HG02571 (cell line): ENCODE measurements around the gene RHOXF2B.
"Not testable (repeated sequence)": the region's sequence is repeated elsewhere in the genome, so short reads cannot be mapped to it uniquely, and the experiment has no call there.

Source experiments
- ATAC-seq: cut with Tn5 transposase; IDR thresholded peaks from one replicate; pipeline ENCODE4 v1.9.1; 2021; ENCODE audit warnings: mild to moderate bottlenecking, moderate library complexity; ENCODE audit not compliant: unreplicated experiment

RHOXF2B gene

DNA sequence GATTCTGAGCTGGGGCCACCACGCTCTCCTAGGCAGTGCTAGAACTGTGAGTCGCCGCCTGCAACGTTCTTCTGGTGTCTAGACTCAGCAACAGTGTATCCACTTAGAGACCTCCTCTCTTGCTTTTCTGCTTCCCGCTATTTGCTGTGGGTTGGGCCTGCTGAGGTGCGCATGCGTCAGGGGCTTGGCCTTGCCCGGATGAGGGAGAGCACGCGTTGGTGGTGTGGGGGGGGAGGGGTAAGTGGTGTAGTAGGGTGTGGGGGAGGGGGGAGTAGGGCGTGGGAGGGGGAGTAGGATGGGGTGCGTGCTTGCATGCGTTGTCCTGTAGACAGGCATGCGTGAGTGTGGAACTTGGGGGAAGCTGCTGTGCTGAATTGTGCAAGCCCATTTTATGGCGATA, at the start of gene RHOXF2B:
Gene RHOXF2B (minus strand): TSS at position 101 of the 400 bp plus-strand sequence. CDS start 138 bp downstream, outside the sequence.
- not testable (repeated sequence) for ATAC-seq

DNA sequence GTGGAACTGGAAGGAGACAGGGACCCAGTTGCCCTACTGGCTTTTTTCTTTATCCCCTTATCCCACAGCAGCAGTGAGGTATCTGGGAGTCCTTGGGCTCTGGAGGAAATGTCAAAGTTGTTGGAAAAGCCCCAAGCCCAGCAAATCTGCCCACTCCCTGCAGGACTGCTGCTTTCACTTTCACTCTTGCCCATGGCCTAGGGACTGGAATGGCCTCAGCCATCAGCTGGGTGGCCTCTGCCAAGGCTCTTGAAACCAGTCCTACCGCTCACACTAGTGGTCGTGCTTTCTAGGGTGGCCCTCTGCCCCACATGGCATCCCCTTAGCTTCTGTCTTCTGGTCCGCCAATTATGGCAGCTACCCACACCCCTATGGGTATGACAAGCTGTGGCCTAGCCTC, 48.0 kb upstream of the RHOXF2B start:
- no peak for ATAC-seq

DNA sequence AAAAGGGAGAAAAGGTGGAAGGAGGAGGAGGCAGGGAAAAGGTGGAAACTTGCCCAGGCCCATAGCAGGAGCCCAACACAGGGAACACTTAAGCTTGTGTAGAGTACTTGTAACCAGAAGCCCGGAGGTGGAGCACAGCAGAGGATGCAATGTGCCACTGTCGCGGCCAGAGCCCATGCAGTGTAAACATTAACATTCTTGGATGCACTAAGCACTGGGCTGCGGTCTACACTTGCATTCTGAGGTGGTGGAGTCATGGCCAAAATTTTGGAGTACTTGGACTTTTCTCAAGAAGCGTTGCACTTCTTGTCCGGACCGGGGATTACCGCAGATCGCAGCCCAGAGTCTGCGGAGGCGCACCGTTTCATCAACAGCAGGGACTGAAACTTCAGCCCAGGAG, 42.7 kb upstream of the RHOXF2B start:
- no peak for ATAC-seq

DNA sequence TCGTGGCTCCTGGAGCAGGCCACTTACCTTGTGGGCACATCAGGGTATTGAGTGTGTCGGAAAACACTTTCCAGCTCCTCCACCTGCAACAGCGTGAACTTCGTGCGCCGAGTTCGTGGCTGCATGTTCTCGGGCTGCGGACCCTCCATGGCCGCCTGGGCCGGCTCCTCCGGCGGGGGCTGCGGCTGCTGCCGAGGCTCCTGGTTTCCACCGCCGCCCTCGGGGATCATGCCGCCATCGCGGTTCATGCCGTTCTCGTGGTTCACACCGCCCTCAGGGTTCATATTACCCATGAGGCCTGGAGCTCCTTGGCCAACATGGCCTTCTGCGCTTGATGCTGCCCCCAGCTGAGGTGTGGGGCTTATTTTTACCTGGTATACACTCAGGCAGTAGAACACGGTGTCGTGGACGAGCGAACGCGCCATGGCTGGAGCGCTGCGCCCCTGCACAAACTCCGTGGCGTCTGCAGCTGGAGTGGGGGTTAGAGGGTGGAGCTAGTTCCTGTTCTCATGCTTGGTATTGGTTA, 38.0 kb upstream of the RHOXF2B start, which contains the start of gene RHOXF1:
Gene RHOXF1 (minus strand): TSS at position 476 of the 526 bp plus-strand sequence. CDS start 51 bp downstream, at position 425.
- no peak for ATAC-seq

DNA sequence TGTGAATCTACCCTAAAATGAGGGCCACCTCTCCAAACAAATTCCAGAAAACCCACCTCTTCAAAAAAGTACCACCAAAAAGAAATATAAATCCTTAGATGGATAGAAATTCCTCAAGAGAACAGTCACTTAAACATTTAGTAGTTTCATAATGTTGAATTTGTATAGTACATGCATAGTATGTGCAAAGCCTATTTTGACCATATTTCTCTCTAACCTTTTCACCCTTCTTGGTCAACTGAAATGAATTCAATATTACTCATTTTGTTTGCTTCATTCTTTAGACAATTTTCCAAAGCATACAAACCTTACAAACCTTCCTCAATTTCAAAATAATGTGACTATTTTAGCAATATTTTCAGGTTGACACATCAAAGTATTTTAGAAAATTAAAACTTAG, 34.1 kb upstream of the RHOXF2B start:
- ATAC-seq, result no peak

DNA sequence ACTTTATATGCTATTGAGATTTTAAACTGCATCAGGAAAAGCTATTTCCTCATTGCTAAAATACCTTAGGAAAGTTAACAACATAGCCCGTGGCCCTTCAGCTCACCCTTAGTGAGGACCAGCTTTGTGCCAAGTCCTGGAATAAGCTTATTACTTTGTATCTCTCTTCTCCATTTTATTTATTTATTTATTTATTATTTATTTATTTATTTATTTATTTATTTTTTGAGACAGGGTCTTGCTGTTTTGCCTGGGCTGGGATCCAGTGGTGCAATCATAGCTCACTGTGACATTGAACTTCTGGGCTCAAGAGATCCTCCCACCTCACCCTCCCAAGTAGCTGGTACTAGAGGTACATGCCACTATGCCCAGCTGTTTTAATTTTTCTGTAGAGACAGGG, 31.9 kb upstream of the RHOXF2B start:
- ATAC-seq, result no peak

DNA sequence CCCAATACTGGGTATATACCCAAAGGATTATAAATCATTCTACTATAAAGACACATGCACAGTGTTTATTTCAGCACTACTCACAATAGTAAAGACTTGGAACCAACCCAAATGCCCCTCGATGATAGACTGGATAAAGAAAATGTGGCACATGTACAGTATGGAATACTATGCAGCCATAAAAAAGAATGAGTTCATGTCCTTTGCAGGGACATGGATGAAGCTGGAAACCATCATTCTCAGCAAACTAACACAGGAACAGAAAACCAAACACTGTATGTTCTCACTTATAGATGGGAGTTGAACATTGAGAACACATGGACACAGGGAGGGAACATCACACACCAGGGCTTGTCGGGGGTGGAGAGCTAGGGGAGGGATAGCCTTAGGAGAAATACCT, 27.2 kb upstream of the RHOXF2B start:
- not testable (repeated sequence) for ATAC-seq

DNA sequence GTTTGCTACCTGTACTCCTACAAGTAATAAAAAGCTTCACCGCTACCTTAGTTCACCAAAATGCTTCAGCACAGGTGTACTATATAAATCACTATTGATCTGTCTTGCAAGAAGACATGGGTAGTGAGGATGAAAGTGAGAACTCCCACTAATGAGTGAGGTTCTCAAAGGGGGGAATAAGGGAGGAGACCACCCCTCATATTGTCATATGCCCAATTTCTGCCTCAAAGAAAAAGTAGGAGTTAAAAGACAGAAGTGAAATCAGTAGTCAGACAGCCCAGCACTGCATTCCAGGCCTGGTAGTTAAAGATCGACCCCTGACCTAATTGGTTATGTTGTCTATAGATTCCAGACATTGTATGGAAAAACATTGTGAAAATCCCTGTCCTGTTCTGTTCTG, 23.6 kb upstream of the RHOXF2B start:
- ATAC-seq, result not testable (repeated sequence)

DNA sequence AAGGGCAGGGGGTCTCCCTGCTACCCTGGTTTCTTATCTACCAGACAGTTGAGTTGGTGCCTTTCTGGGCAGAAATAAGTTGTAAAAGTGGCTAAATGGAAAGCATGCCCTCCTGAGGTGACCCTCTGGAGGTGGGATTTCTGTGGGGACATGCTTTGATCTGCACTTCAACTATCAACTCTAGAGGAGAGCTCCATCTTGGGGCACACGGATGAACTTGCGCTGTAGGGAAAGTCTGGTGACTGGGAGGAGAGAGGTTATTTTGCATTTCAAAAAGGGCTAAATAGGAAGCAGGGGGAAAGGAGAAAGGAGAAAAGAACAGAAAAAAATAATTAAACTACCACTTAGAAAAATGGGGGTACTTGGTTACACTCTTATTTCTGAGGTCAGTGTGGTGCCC, 12.7 kb upstream of the RHOXF2B start:
- no peak for ATAC-seq

DNA sequence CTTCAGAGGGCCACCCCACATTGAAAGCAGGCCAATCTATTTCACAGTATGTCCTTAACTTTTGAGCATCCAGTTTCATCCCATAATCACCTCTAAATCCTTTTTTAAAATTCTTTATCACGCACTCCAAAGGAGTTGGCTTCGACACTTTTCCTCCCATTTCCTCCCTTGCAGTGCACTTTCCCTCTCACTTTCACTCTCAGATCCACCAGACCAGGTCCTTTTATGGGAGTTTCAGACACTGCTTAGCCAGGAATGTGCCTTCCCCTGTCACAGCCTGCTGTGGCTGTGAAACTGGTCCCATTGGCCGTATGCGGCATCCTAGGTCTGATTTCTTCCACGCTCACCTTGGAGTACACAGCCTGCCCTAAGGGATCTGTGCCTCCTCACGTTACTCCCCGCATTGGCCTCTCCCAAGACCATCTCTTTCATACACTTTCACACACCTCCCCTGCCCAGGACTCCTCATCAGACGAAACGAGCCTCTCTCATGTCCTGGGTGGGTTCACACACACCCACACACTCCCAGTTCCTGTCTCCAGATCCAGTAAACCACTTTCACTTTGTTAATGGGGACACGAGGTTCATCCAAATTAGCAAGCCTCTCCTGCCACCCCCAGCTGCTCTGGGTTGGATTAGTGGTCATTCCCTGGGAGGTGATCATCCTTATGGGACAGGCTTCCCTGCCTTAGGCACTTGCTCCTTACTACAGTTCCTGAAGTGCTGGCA, 10.0 kb upstream of the RHOXF2B start:
- no peak for ATAC-seq

DNA sequence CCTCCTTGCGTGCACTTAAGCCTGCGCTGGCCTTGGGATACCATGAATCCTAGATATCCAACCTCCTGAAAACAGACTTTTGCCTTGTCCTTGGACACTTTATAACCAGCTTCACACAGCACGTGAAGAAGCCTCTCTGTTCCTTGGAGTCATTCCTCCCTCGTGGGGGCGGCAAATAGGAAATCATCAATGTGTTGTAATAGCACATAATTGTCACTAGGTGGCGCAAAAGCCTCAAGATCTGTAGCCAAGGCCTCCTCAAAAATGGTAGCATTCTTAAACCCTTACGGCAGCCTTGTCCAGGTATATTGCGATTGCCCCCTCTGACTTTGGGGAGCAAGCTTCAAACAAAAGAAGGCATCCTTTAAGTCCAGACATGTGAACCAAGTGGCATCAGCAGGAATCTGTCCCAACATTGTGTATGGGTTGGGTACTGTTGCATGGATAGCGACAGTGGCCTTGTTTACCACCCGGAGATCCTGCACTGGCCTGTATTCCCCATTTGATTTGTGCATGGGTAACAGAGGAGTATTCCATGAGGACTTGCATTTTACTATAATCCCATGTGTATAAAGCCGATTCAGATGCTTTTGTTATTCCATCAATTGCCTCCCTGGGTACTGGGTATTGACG, 8.2 kb upstream of the RHOXF2B start:
- ATAC-seq, result not testable (repeated sequence)

DNA sequence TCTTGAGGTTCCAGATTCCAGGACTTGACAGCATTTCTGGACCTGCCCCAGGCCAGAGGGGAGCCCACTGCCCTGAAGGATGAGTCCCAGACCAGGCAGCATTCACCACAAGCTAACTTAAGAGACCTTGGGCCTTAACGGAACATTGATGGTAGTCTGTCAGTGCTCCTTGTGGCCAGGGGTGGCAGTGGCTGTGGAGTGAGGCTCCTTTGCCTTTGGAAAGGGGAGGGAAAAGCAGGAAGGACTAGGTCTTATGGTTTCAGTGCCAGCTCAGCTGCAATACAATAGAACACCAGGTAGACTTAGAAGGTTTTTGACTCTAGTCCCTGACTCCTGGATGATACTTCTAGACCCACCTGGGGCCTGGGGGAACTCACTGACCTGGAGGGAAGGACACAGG, 11.3 kb downstream of the RHOXF2B start:
- ATAC-seq, result not testable (repeated sequence)

DNA sequence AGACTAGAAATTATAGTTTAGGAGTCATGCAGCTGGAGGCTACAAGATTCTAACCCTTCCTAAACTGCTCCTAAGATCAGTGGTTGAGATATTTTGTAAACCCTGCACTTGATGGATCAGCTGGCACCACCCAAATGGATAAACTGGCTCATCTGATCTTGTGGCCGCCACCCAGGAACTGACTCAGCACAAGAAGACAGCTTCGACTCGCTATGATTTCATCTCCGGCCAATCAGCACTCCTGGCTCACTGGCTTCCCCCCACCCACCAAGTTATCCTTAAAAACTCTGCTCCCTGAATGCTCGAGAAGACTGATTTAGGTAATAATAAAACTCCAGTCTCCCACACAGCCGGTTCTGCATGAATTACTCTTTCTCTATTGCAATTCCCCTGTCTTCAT, 34.8 kb downstream of the RHOXF2B start:
- ATAC-seq, result not testable (repeated sequence)

DNA sequence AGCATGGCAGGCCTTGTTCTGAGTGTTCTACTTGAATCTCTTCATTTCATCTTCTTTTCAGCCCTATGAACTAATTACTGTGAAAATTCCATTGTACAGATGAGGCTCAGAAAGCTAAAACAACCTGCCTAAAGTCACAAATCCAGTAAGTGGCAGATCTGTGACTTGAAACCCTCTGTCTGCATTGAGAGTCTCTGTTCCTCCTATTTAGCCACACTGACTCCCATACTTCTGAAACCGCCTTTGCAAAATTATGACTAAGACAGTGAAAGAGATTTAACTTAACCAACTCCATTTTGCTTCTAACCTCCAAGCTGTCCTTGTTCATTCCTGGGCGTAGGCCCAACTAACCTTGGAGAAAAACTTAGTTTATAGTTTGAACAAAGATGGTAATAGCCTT, 35.2 kb downstream of the RHOXF2B start:
- peak; percentile 78 for ATAC-seq

DNA sequence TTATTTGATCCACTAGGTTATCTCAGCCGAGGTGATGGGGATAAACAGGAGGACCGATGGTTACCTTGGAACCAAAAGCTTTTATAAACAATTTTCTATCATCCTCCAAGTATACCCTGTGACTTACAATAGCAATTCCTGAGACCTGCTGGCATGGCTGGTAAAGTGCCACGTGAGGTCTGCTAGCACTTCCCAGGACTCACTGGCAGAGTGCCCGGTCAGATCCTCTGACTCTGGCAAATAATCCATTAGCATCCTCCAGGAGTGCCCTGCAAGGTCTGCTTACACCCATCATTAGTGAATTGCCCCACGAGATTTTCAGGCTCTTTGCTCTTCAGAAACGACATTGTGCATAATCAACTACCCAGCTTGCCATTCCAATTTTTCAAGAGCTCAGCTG, 37.3 kb downstream of the RHOXF2B start:
- ATAC-seq, result not testable (repeated sequence)

DNA sequence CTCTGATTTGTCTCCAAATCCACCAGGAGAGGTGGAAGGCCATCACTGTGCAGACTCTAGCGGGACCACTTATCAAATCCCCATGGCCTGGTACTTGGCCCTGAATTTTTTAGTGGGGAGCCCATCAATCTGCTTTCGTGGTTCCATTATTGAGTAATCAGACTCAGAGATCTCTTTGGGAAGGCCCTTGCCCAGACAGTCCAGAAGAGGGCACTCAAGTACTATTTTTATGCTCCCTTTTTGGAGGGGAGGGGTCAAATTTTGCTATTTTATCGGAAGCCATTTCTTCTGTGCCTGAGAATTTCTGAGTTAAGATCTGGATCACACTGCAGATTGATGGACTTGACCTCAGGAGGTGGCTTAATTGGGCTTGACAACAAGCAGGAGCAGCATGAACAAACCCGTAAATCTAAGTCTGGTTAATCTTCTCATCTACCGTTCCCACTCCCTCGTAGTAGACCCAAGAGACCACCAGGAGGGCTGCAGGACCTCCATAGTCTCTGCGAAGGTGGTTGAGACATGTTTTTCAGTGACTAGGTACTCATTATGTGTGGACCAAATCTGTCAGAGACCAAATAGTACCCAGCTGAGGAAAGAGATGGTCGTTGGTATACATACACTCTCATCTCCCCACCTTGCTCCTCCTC, 38.3 kb downstream of the RHOXF2B start:
- not testable (repeated sequence) for ATAC-seq

DNA sequence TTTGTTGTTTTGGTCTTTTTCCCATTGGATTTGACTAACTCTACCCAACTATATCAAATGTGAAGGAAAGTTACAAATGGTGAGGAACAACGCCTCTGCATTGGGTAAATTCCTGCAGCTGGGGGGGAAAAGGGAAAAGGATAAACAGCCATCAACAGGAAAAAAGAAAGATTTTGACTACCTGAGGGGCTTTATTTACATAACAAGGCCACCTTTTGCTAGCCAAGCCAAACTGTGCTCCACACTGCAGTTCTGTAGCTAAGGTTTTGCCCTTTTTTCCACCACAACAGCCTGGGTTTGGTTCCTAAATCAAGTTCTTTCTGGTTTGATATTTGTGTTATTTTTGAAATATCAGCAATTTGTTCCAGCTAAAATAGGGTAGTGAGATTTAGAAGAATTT, 40.8 kb downstream of the RHOXF2B start:
- no peak for ATAC-seq

DNA sequence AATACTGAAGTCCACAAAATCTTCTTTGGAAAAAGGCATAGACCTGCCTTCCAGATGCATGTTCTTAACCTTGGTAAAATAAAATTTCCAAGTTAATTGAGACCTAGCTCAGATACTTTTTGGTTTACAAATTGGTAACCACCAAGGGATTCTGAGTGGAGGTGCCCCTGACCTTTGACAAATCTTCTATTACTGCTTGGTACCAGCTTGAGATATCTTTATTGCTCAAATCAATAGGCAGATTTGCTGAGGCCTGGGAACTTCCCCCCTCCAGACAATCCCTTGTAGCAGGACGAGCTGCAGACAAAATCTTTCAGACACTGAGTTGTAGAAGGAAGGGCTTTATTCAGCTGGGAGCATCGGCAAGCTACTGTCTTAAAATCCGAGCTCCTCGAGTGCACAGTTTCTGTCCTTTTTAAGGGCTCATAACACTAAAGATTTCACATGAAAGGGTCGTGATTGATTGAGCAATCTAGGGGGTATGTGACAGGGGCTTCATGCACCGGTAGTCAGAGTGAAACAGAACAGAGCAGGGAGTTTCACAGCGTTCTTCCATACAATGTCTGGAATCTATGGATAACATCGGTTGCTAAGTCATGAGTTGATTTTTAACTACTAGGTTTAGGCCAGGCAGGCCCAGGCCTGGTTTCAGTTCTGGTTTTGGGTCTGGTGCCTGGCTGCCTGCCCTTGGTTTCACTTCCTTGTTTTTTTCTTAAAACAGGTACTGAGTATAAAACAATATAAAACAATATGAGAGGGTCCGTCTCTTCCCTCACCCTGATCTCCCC, 41.8 kb downstream of the RHOXF2B start:
- peak; percentile 70 for ATAC-seq

DNA sequence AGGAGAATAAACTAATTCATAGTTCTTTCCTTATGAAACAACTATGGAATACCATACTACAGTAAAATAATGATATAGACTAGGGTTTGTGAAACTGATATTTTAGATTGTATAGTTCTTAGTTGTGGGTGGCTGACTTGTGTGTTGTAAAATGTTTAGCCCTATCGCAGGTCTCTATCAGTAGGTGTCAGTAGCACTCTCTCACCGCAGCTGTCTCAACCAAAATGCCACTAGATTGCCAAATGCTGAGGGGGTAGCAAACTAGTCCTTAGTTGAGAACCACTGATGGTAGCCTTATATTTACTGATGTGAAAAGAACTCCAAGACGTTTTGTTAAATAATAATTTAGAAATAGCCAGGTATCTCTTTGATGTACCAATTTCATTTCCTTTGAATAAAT, 48.1 kb downstream of the RHOXF2B start:
- ATAC-seq, result no peak

DNA sequence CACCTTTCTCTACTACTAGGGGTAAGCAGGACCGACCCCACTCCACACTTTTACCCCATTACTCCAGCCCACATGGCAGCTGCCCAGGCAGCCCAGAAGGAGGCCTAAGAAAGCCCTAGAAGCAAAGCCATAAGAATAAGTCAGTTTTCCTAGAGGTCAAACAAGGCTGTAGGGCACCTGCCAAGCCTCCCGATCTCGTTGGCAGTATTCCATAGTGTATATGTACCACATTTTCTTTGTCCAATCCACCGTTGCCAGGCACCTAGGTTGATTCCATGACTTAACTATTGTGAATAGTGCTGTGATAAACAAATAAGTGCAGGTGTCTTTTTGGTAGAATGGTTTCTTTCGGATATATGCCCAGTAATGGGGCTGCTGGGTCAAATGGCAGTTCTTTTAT, 54.2 kb downstream of the RHOXF2B start:
- no peak for ATAC-seq

DNA sequence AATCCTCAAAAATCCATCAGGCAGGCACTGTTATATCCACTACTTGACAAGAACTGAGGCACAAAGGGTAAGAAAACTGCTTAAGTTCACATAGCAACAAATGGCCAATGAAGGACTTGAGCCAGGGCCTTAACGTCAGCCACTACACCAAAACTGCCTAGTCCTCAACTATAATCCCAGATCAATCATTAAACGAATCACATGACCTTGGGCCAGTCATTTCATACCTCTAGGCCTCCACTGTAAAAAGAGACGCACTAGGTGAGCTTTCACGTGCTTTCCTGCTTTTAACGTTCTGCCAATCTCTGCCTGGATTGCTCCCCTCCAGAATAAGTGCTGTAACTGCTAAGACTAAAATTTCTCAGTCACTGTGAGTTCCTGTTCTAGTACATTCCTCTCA, 54.7 kb downstream of the RHOXF2B start:
- no peak for ATAC-seq
